Measurements from ENCODE around the gene ADGRG7. TPM values are rescaled to one million over a fixed set of nuclear protein-coding genes. Genes with fewer than 3 reads are reported as not detected.

ADGRG7 gene, protein sequence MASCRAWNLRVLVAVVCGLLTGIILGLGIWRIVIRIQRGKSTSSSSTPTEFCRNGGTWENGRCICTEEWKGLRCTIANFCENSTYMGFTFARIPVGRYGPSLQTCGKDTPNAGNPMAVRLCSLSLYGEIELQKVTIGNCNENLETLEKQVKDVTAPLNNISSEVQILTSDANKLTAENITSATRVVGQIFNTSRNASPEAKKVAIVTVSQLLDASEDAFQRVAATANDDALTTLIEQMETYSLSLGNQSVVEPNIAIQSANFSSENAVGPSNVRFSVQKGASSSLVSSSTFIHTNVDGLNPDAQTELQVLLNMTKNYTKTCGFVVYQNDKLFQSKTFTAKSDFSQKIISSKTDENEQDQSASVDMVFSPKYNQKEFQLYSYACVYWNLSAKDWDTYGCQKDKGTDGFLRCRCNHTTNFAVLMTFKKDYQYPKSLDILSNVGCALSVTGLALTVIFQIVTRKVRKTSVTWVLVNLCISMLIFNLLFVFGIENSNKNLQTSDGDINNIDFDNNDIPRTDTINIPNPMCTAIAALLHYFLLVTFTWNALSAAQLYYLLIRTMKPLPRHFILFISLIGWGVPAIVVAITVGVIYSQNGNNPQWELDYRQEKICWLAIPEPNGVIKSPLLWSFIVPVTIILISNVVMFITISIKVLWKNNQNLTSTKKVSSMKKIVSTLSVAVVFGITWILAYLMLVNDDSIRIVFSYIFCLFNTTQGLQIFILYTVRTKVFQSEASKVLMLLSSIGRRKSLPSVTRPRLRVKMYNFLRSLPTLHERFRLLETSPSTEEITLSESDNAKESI
- total RNA-seq (2014; rRNA removed) (not detected in 2 replicates), Bru-seq, nascent RNA (percentile 10 among the genes with signal in this experiment), BruChase-seq, experiment 1, labeled RNA remaining after a 6-hour chase (percentile 28 among the genes with signal in this experiment), BruChase-seq, experiment 2, labeled RNA remaining after a 2-hour chase (percentile 30 among the genes with signal in this experiment)
- long read RNA-seq: 0 reads

DNA sequence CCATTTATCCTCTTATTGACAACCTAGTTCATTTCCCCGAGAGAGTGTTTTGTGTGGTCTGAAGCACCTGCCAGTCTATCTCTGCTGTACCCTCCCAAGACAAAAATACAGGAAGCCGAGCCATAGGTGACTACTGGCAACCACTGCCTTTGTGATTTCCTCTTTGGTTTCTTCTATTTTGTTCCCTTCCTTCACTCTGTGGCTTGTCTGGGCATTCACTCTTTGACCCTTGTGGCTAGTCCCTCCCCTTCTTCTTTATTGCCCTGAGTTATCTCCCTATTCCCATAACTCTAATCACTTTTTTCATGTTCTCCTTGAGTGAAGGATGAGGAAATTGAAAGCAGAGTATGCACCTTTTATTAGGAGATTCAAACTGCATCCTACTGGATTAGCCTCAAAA is at the start of gene ADGRG7:
Gene ADGRG7, plus strand, starts transcription at position 297 of the 400 bp plus-strand sequence. CDS start 256 bp downstream, outside the sequence.
- no TSS peak for BruUV-seq (replicated peaks)
- POLR2A ChIA-PET (ENCODE audit: unreplicated experiment): no interaction called here
- H3K4me2 ChIP-seq (ENCODE audit: low read length): no peak within 1 kb of the TSS

DNA sequence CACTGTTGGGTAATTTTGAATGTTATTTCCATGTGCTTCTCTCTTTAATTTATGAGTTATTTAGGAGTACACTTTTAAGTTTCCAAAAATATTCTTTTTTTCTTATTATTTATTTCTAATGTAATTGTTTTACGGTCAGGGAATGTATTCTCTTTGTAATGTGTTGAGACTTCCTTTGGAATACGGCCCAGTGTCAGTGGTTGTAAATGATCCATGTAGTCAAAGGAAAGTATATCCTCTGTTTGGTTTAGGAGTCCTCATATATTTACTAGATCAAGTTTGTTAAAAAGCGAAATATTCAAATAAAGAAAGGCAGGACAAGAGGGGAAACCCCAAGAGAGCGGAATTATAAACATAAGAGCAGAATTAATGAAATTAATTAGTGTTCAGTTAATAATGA is 49.0 kb upstream of the ADGRG7 start:
- ChIA-PET POLR2A (ENCODE audit: unreplicated experiment) (no interaction called here), CTCF (no interaction called here)
- ATAC-seq (no peak), DNase-seq (no peak)
- Histone ChIP-seq H3K4me1 (ENCODE audit: insufficient read depth, low read length) (peaks cover 31% of the 10 kb centered on the region), H3K9me2 (replicated peaks; ENCODE audit: low read length) (no peaks in the 10 kb centered on the region), H3F3A (ENCODE audit: low read length, unreplicated experiment) (no peaks in the 10 kb centered on the region), H3K36me3 (ENCODE audit: low read depth, low read length) (no peaks in the 10 kb centered on the region), H3K27ac (ENCODE audit: low read length) (no peak overlapping the region), H3K79me2 (ENCODE audit: low read length) (no peaks in the 10 kb centered on the region), H3K9ac (ENCODE audit: low read length) (no peak overlapping the region), H3K9me3 (ENCODE audit: low read length) (no peaks in the 10 kb centered on the region), H4K20me1 (ENCODE audit: low read length) (no peaks in the 10 kb centered on the region), H3K4me2 (ENCODE audit: low read length) (no peak overlapping the region), H3K27me3 (ENCODE audit: low read length) (no peaks in the 10 kb centered on the region), H2AFZ (ENCODE audit: low read length) (no peak overlapping the region), H3K4me3 (ENCODE audit: low read length) (no peak overlapping the region)
- no TSS peak for BruUV-seq (replicated peaks)
- intact Hi-C loops (cut with micrococcal nuclease): no loop called here
- TF ChIP-seq EZH2 (IDR thresholded peaks at IDR 0.05; ENCODE audit: low read length, unreplicated experiment) (no peak), EZH2phosphoT487 (IDR thresholded peaks at IDR 0.05; ENCODE audit: borderline replicate concordance, low read length) (no peak)
- TF ChIP-seq, protein P1, sequence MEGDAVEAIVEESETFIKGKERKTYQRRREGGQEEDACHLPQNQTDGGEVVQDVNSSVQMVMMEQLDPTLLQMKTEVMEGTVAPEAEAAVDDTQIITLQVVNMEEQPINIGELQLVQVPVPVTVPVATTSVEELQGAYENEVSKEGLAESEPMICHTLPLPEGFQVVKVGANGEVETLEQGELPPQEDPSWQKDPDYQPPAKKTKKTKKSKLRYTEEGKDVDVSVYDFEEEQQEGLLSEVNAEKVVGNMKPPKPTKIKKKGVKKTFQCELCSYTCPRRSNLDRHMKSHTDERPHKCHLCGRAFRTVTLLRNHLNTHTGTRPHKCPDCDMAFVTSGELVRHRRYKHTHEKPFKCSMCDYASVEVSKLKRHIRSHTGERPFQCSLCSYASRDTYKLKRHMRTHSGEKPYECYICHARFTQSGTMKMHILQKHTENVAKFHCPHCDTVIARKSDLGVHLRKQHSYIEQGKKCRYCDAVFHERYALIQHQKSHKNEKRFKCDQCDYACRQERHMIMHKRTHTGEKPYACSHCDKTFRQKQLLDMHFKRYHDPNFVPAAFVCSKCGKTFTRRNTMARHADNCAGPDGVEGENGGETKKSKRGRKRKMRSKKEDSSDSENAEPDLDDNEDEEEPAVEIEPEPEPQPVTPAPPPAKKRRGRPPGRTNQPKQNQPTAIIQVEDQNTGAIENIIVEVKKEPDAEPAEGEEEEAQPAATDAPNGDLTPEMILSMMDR (conservative IDR thresholded peaks at IDR 0.05; ENCODE audit: low read depth, low read length): no peak

More for the DNA sequence above, at the start of gene ADGRG7:
- no peaks in the 10 kb centered on the region for H3K4me1 ChIP-seq (ENCODE audit: insufficient read depth, low read length)
- no peak within 1 kb of the TSS for H3K9ac ChIP-seq (ENCODE audit: low read length)
- ATAC-seq (no peak), DNase-seq (no peak)
- H3K79me2 ChIP-seq (ENCODE audit: low read length): no peaks in the 10 kb centered on the region
- no peaks in the 10 kb centered on the region for H3K36me3 ChIP-seq (ENCODE audit: low read depth, low read length)
- no peaks in the 10 kb centered on the region for H3K27me3 ChIP-seq (ENCODE audit: low read length)
- no peaks in the 10 kb centered on the region for H4K20me1 ChIP-seq (ENCODE audit: low read length)
- H3F3A ChIP-seq (ENCODE audit: low read length, unreplicated experiment): no peaks in the 10 kb centered on the region
- H3K9me3 ChIP-seq (ENCODE audit: low read length): no peaks in the 10 kb centered on the region
- H2AFZ ChIP-seq (ENCODE audit: low read length): no peak within 1 kb of the TSS
- H3K9me2 ChIP-seq (replicated peaks; ENCODE audit: low read length): no peaks in the 10 kb centered on the region
- H3K4me3 ChIP-seq (ENCODE audit: low read length): no peak within 1 kb of the TSS
- CTCF ChIA-PET: no interaction called here
- intact Hi-C loops (cut with micrococcal nuclease): loop anchor here (10.0 kb wide), 1 partner anchor 285 kb away; no protein-coding TSS in a partner anchor
- no peak within 1 kb of the TSS for H3K27ac ChIP-seq (ENCODE audit: low read length)
- TF ChIP-seq EZH2phosphoT487 (IDR thresholded peaks at IDR 0.05; ENCODE audit: borderline replicate concordance, low read length) (no peak), EZH2 (IDR thresholded peaks at IDR 0.05; ENCODE audit: low read length, unreplicated experiment) (no peak)
- TF ChIP-seq, protein P1 (conservative IDR thresholded peaks at IDR 0.05; ENCODE audit: low read depth, low read length): no peak

Data from PC-3 (cell line).